GM23338 (cell line): ENCODE results near the gene DUSP10. TPM values are rescaled to one million over a fixed set of nuclear protein-coding genes. Genes with fewer than 3 reads are reported as not detected.

ENCODE experiments used
- ATAC-seq: fragments of 200-7000 bp; cut with Tn5 transposase; 3 replicates; pipeline ENCODE4 v1.9.1; 2020
- DNase-seq: peaks from one replicate; pipeline ENCODE4 v3.0.0-alpha.2; 2015; ENCODE audit warnings: low spot score
- H2AFZ ChIP-seq: fragments of 200-600 bp; sonication (generic); 2 replicates; pipeline ENCODE4 v1.8.0; 2016; ENCODE audit warnings: antibody characterized with exemption, mild to moderate bottlenecking, moderate library complexity
- H3F3A ChIP-seq: fragments of 200-600 bp; sonication (generic); replicated peaks from 2 replicates; pipeline ENCODE4 v1.8.0; 2017; ENCODE audit warnings: antibody characterized with exemption, mixed run types, low read depth
- H3K27ac ChIP-seq: fragments of 200-600 bp; sonication (generic); 2 replicates; pipeline ENCODE4 v1.6.1; 2016; ENCODE audit warnings: low read depth
- H3K27me3 ChIP-seq: fragments of 200-600 bp; sonication (generic); 2 replicates; pipeline ENCODE4 v1.8.0; 2016; ENCODE audit warnings: mild to moderate bottlenecking, mixed run types, moderate library complexity; ENCODE audit not compliant: insufficient read depth
- H3K36me3 ChIP-seq: fragments of 200-600 bp; sonication (generic); 2 replicates; pipeline ENCODE4 v1.8.0; 2016; ENCODE audit warnings: mild to moderate bottlenecking; ENCODE audit not compliant: insufficient read depth
- H3K4me1 ChIP-seq: fragments of 200-600 bp; sonication (generic); 2 replicates; pipeline ENCODE4 v1.8.0; 2016; ENCODE audit warnings: mild to moderate bottlenecking, moderate library complexity; ENCODE audit not compliant: insufficient read depth
- H3K4me2 ChIP-seq: fragments of 200-600 bp; sonication (generic); 2 replicates; pipeline ENCODE4 v1.7.1; 2017; ENCODE audit warnings: mixed run types
- H3K4me3 ChIP-seq: fragments of 200-600 bp; sonication (generic); 2 replicates; pipeline ENCODE4 v1.6.1; 2016; ENCODE audit warnings: mixed run types
- H3K79me2 ChIP-seq: fragments of 200-600 bp; sonication (generic); replicated peaks from 2 replicates; pipeline ENCODE4 v1.8.0; 2017; ENCODE audit warnings: mild to moderate bottlenecking; ENCODE audit not compliant: insufficient read depth
- H3K9me2 ChIP-seq: fragments of 200-600 bp; sonication (generic); 2 replicates; pipeline ENCODE4 v1.8.0; 2017; ENCODE audit not compliant: insufficient read depth
- H4K20me1 ChIP-seq: fragments of 200-600 bp; sonication (generic); replicated peaks from 2 replicates; pipeline ENCODE4 v1.8.0; 2017; ENCODE audit warnings: mild to moderate bottlenecking; ENCODE audit not compliant: insufficient read depth
- H3K27ac Mint-ChIP-seq: 2 replicates; pipeline ENCODE4 v1.8.0; 2020; ENCODE audit warnings: inconsistent platforms, mild to moderate bottlenecking, moderate library complexity, mixed read lengths
- H3K27me3 Mint-ChIP-seq: 3 replicates; pipeline ENCODE4 v1.8.0; 2022; ENCODE audit warnings: low read depth, mild to moderate bottlenecking, moderate library complexity, mixed read lengths, inconsistent platforms; ENCODE audit not compliant: insufficient read depth, poor library complexity
- H3K36me3 Mint-ChIP-seq: 3 replicates; pipeline ENCODE4 v1.8.0; 2021; ENCODE audit warnings: low read depth, mild to moderate bottlenecking, inconsistent platforms, moderate library complexity, mixed read lengths
- H3K4me1 Mint-ChIP-seq: 3 replicates; pipeline ENCODE4 v1.8.0; 2020; ENCODE audit warnings: mild to moderate bottlenecking, inconsistent platforms, mixed read lengths
- H3K4me3 Mint-ChIP-seq: 3 replicates; pipeline ENCODE4 v1.8.0; 2021; ENCODE audit warnings: moderate library complexity, mild to moderate bottlenecking, inconsistent platforms, mixed read lengths
- H3K9me3 Mint-ChIP-seq: 3 replicates; pipeline ENCODE4 v1.8.0; 2020; ENCODE audit warnings: moderate library complexity, mild to moderate bottlenecking, inconsistent platforms, mixed read lengths
- CREB1 ChIP-seq: fragments of 250-450 bp; sonication (Bioruptor Pico); IDR thresholded peaks from 2 replicates; pipeline ENCODE4 v1.5.0; 2020; ENCODE audit warnings: low read depth, mild to moderate bottlenecking, moderate library complexity
- EZH2phosphoT487 ChIP-seq: fragments of 200-600 bp; sonication (generic); IDR thresholded peaks from one replicate; pipeline ENCODE4 v1.8.1; 2018; ENCODE audit warnings: antibody characterized with exemption; ENCODE audit not compliant: unreplicated experiment
- JUNB ChIP-seq: IDR thresholded peaks from one replicate; pipeline ENCODE4 v1.6.1; 2016; ENCODE audit warnings: antibody characterized with exemption; ENCODE audit not compliant: unreplicated experiment
- NANOG ChIP-seq: IDR thresholded peaks from 2 replicates; pipeline ENCODE4 v1.6.1; 2016; ENCODE audit warnings: antibody characterized with exemption, borderline replicate concordance
- REST ChIP-seq: IDR thresholded peaks from one replicate; pipeline ENCODE4 v1.6.1; 2018; ENCODE audit warnings: antibody characterized with exemption; ENCODE audit not compliant: unreplicated experiment
- ZNF114 ChIP-seq: fragments of 250-450 bp; sonication (Bioruptor Pico); IDR thresholded peaks from 2 replicates; pipeline ENCODE4 v1.5.0; 2020; ENCODE audit warnings: mild to moderate bottlenecking, moderate library complexity
- ZNF462 ChIP-seq: fragments of 250-450 bp; sonication (Bioruptor Pico); IDR thresholded peaks from 2 replicates; pipeline ENCODE4 v1.5.0; 2020; ENCODE audit warnings: mild to moderate bottlenecking, moderate library complexity
- polyA plus RNA-seq: library from polyadenylated mRNA; unstranded; fragments of >200 nt; fragmentation: Nextera tagmentation; extraction: Ambion mirVana; gene quantifications from 2 replicates; pipeline ENCODE4 v1.2.1, GENCODE V29; 2016
- total RNA-seq: library from RNA; depleted of rRNA; stranded (reverse); fragments of >200 nt; shearing (Covaris generic); gene quantifications from 2 replicates; pipeline ENCODE4 v1.2.3, GENCODE V29; 2014

DUSP10 gene
- total and polyA plus RNA-seq, 2 experiments from 2014 or later = 1.5 to 1.6 TPM

- DNase-seq (no peak), ATAC-seq (no peak)
- H3F3A ChIP-seq = no peaks in the 10 kb centered on the region
- no peak overlapping the region for H2AFZ ChIP-seq
- H3K27me3 ChIP-seq = no peaks in the 10 kb centered on the region
- Mint-ChIP-seq H3K9me3 (no peaks in the 10 kb centered on the region), H3K27ac (no peak overlapping the region), H3K4me1 (peaks cover 6% of the 10 kb centered on the region; the same call in 2 of the 3 replicates), H3K27me3 (no peaks in the 10 kb centered on the region), H3K36me3 (no peaks in the 10 kb centered on the region), H3K4me3 (no peak overlapping the region)
- peaks cover 4% of the 10 kb centered on the region; the same call in 1 of the 2 replicates for H3K4me1 ChIP-seq
- H3K36me3 ChIP-seq = no peaks in the 10 kb centered on the region
- H3K4me2 ChIP-seq = no peak overlapping the region
- no peaks in the 10 kb centered on the region for H4K20me1 ChIP-seq
- no peak overlapping the region for H3K27ac ChIP-seq
- H3K79me2 ChIP-seq = no peaks in the 10 kb centered on the region
- no peak overlapping the region for H3K4me3 ChIP-seq
- no peaks in the 10 kb centered on the region for H3K9me2 ChIP-seq
- TF ChIP-seq EZH2phosphoT487 (no peak), JUNB (no peak), ZNF462 (CRISPR knock-in tag) (no peak), ZNF114 (CRISPR knock-in tag) (no peak)
These were observed 71.8 kb downstream of the DUSP10 start for GRCh38 chr1:221670081-221670480.

- Mint-ChIP-seq H3K4me1 (peaks cover 12% of the 10 kb centered on the region; the same call in 2 of the 3 replicates), H3K9me3 (no peaks in the 10 kb centered on the region), H3K4me3 (no peak overlapping the region), H3K27ac (no peak overlapping the region), H3K36me3 (no peaks in the 10 kb centered on the region), H3K27me3 (no peaks in the 10 kb centered on the region)
- ATAC-seq (no peak), DNase-seq (no peak)
- no peaks in the 10 kb centered on the region for H3F3A ChIP-seq
- no peak overlapping the region for H2AFZ ChIP-seq
- no peaks in the 10 kb centered on the region for H3K79me2 ChIP-seq
- no peak overlapping the region for H3K4me2 ChIP-seq
- peaks cover 10% of the 10 kb centered on the region for H3K4me1 ChIP-seq
- H3K36me3 ChIP-seq = no peaks in the 10 kb centered on the region
- no peaks in the 10 kb centered on the region for H4K20me1 ChIP-seq
- H3K27ac ChIP-seq = no peak overlapping the region
- no peak overlapping the region for H3K4me3 ChIP-seq
- H3K27me3 ChIP-seq = no peaks in the 10 kb centered on the region
- H3K9me2 ChIP-seq = no peaks in the 10 kb centered on the region
- TF ChIP-seq CREB1 (CRISPR knock-in tag) (no peak), REST (no peak), NANOG (no peak)
These were observed 72.4 kb downstream of the DUSP10 start for GRCh38 chr1:221669441-221669840.
